ENCODE measurements around the gene EEPD1. TPM values are rescaled to one million over a fixed set of nuclear protein-coding genes. Genes with fewer than 3 reads are reported as not detected.

The EEPD1 gene
- total and polyA plus RNA-seq, 2 donors (not counting 3 experiments of a cell fraction or from before 2014, with no cell fraction given), result 0.40 to 0.42 TPM

GRCh38 chr7:36165802-36166201 lies 12.7 kb downstream of the EEPD1 start:
- Histone ChIP-seq H3K4me1 (ENCODE audit: control insufficient read depth, extremely low read depth, insufficient read depth, low read length) (no peaks in the 10 kb centered on the region), H3K9me1 (replicated peaks; ENCODE audit: control insufficient read depth, extremely low read depth, insufficient read depth, low read length) (no peaks in the 10 kb centered on the region), H3K9me3 (replicated peaks; ENCODE audit: control insufficient read depth, insufficient read depth, low read length) (no peaks in the 10 kb centered on the region), H3K79me2 (ENCODE audit: control insufficient read depth, insufficient read depth, low read length) (no peaks in the 10 kb centered on the region), H3K27ac (ENCODE audit: insufficient read depth, low read depth, low read length) (no peak overlapping the region), H3K4me2 (ENCODE audit: insufficient read depth, low read length) (no peak overlapping the region), H3K4me3 (replicated peaks in 1 of 3; ENCODE audit: insufficient read depth in 1 of 3, low read depth in 1 of 3, low read length in 3 of 3) (no peak overlapping the region), H4K20me1 (replicated peaks; ENCODE audit: control insufficient read depth, extremely low read depth, insufficient read depth, low read length) (no peaks in the 10 kb centered on the region), H3K9ac (replicated peaks; ENCODE audit: extremely low read depth, insufficient read depth, low read length) (no peak overlapping the region), H3K36me3 (ENCODE audit: control insufficient read depth in 2 of 2, extremely low read depth in 1 of 2, insufficient read depth in 2 of 2, low read length in 2 of 2) (no peaks in the 10 kb centered on the region), H3K27me3 (ENCODE audit: control insufficient read depth in 2 of 2, insufficient read depth in 2 of 2, low read length in 2 of 2) (peaks cover 0 to 1% of the 10 kb centered on the region in 2 experiments), H2AFZ (ENCODE audit: low read depth, low read length) (no peak overlapping the region)
- BruUV-seq (replicated peaks), result no TSS peak
- TF ChIP-seq FOS (IDR thresholded peaks at IDR 0.05; ENCODE audit: borderline replicate concordance, insufficient read depth, low read length), result no peak
- no peak for TF ChIP-seq POLR2AphosphoS5 (IDR thresholded peaks at IDR 0.05; ENCODE audit: insufficient read depth, low read depth, low read length)
- TF ChIP-seq, protein P1, sequence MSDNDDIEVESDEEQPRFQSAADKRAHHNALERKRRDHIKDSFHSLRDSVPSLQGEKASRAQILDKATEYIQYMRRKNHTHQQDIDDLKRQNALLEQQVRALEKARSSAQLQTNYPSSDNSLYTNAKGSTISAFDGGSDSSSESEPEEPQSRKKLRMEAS (IDR thresholded peaks at IDR 0.05; ENCODE audit: insufficient read depth, insufficient read length), result no peak
- TF ChIP-seq, protein P2, sequence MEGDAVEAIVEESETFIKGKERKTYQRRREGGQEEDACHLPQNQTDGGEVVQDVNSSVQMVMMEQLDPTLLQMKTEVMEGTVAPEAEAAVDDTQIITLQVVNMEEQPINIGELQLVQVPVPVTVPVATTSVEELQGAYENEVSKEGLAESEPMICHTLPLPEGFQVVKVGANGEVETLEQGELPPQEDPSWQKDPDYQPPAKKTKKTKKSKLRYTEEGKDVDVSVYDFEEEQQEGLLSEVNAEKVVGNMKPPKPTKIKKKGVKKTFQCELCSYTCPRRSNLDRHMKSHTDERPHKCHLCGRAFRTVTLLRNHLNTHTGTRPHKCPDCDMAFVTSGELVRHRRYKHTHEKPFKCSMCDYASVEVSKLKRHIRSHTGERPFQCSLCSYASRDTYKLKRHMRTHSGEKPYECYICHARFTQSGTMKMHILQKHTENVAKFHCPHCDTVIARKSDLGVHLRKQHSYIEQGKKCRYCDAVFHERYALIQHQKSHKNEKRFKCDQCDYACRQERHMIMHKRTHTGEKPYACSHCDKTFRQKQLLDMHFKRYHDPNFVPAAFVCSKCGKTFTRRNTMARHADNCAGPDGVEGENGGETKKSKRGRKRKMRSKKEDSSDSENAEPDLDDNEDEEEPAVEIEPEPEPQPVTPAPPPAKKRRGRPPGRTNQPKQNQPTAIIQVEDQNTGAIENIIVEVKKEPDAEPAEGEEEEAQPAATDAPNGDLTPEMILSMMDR (IDR thresholded peaks at IDR 0.05; ENCODE audit: extremely low read depth in 1 of 2, insufficient read depth in 1 of 2, low read depth in 1 of 2, low read length in 2 of 2), result no peak
- TF ChIP-seq EZH2 (IDR thresholded peaks at IDR 0.05; ENCODE audit: borderline replicate concordance, low read depth, low read length, severe bottlenecking), result no peak
- intact Hi-C loops (cut with micrococcal nuclease) (no loop called here), dilution Hi-C loops (cut with MboI; ENCODE audit: extremely low pct_ligation_motif_present, low sequenced_read_pairs) (no loop called here)
- POLR2A ChIA-PET, result no interaction called here
- no peak for DNase-seq (ENCODE audit: low read depth, low spot score)
- CTCF ChIA-PET, result interaction anchor here (0.6 kb wide), 1 partner anchor 406 kb away, joined by 3 read pairs; no protein-coding TSS in a partner anchor
- FAIRE-seq, result no peak
